ENCODE data around the gene ALPI. TPM values are rescaled to one million over a fixed set of nuclear protein-coding genes. Genes with fewer than 3 reads are reported as not detected.
A peak's percentile ranks its signal among the peaks of the same experiment; 100 is the strongest.
"Not testable (repeated sequence)": the region's sequence is repeated elsewhere in the genome, so short reads cannot be mapped to it uniquely, and the experiment has no call there.

Gene ALPI
- total RNA-seq, 4 donors from 2014 or later: 0.17 TPM; not detected in 3

- WGBS: no CpG with 5 or more reads among the region's 5 CpGs
- no peaks in the 10 kb centered on the region for H3K9me3 ChIP-seq
- H3K36me3 ChIP-seq: no peaks in the 10 kb centered on the region
- H3K4me1 ChIP-seq: no peaks in the 10 kb centered on the region
- no peak for DNase-seq (ENCODE audit: extremely low spot score)
- intact Hi-C loops (cut with DNase I): loop anchor here (2.0 to 5.0 kb wide), 3 partner anchors 83 to 532 kb away; no protein-coding TSS in a partner anchor
- no peak overlapping the region for H3K27ac ChIP-seq (replicated peaks in 1 of 4)
- peaks cover 0 to 14% (median 0%) of the 10 kb centered on the region in 4 donors for H3K27me3 ChIP-seq
- no peak for TF ChIP-seq POLR2AphosphoS5 (IDR thresholded peaks at IDR 0.05)
- TF ChIP-seq CTCF (IDR thresholded peaks at IDR 0.05): peak in 2 of 3 experiments; percentile 27 to 45
- no peak overlapping the region for H3K4me3 ChIP-seq
These were observed 16.2 kb upstream of the ALPI start for GRCh38 chr2:232439758-232440135.

- peaks cover 0 to 18% (median 0%) of the 10 kb centered on the region in 4 donors for H3K27me3 ChIP-seq
- intact Hi-C loops (cut with DNase I): loop anchor here (2.0 kb wide), 1 partner anchor 82 kb away; no protein-coding TSS in a partner anchor
- not testable (repeated sequence) for H3K4me1 ChIP-seq; H3K9me3 ChIP-seq; H3K4me3 ChIP-seq; H3K27ac ChIP-seq (replicated peaks in 1 of 4); H3K36me3 ChIP-seq
- WGBS: 31% methylated on average over 7 of the region's 16 CpGs
- DNase-seq (ENCODE audit: extremely low spot score): peak; percentile 95
- TF ChIP-seq CTCF (IDR thresholded peaks at IDR 0.05): peak; percentile 78 to 95 (median 82)
These were observed 15.5 kb upstream of the ALPI start for GRCh38 chr2:232440220-232441018.

GRCh38 chr2:232441147-232441651, 14.8 kb upstream of the ALPI start:
- DNase-seq (ENCODE audit: extremely low spot score): no peak
- H3K9me3 ChIP-seq: no peaks in the 10 kb centered on the region
- WGBS: 79% methylated on average over 12 of the region's 12 CpGs
- H3K27ac ChIP-seq (replicated peaks in 1 of 4): no peak overlapping the region
- no peak for TF ChIP-seq POLR2A (IDR thresholded peaks at IDR 0.05; ENCODE audit: low read depth)
- no peak for TF ChIP-seq EP300 (IDR thresholded peaks at IDR 0.05)
- no peak for TF ChIP-seq CTCF (IDR thresholded peaks at IDR 0.05)
- no peak for TF ChIP-seq POLR2AphosphoS5 (IDR thresholded peaks at IDR 0.05)
- peaks cover 0 to 18% (median 0%) of the 10 kb centered on the region in 4 donors for H3K27me3 ChIP-seq
- H3K4me3 ChIP-seq: no peak overlapping the region
- intact Hi-C loops (cut with DNase I): loop anchor here (2.0 kb wide), 1 partner anchor 82 kb away; no protein-coding TSS in a partner anchor
- no peaks in the 10 kb centered on the region for H3K36me3 ChIP-seq
- H3K4me1 ChIP-seq: no peaks in the 10 kb centered on the region

GRCh38 chr2:232441922-232442321, 14.0 kb upstream of the ALPI start:
- not testable (repeated sequence) for DNase-seq (ENCODE audit: extremely low spot score); H3K27ac ChIP-seq (replicated peaks in 1 of 4); H3K4me1 ChIP-seq; H3K9me3 ChIP-seq; H3K36me3 ChIP-seq; H3K4me3 ChIP-seq
- peaks cover 0 to 18% (median 0%) of the 10 kb centered on the region in 4 donors for H3K27me3 ChIP-seq
- intact Hi-C loops (cut with DNase I): loop anchor here (2.0 kb wide), 1 partner anchor 81 kb away; no protein-coding TSS in a partner anchor
- no CpG with 5 or more reads among the region's 10 CpGs for WGBS

- DNase-seq (ENCODE audit: extremely low spot score): not testable (repeated sequence)
- WGBS: 42% methylated on average over 3 of the region's 13 CpGs
These were observed 13.5 kb upstream of the ALPI start for GRCh38 chr2:232442431-232442830.

GRCh38 chr2:232443047-232443446, 12.9 kb upstream of the ALPI start:
- DNase-seq (ENCODE audit: extremely low spot score); H3K27ac ChIP-seq (replicated peaks in 1 of 4); H3K9me3 ChIP-seq; H3K4me1 ChIP-seq; H3K4me3 ChIP-seq; H3K36me3 ChIP-seq; intact Hi-C loops (cut with DNase I): not testable (repeated sequence)
- WGBS: no CpG with 5 or more reads among the region's 13 CpGs
- peaks cover 0 to 24% (median 0%) of the 10 kb centered on the region in 4 donors for H3K27me3 ChIP-seq

More at GRCh38 chr2:232442431-232442830, 13.5 kb upstream of the ALPI start:
- peaks cover 0 to 18% (median 0%) of the 10 kb centered on the region in 4 donors for H3K27me3 ChIP-seq
- H3K4me1 ChIP-seq; H3K4me3 ChIP-seq; H3K36me3 ChIP-seq; H3K9me3 ChIP-seq; intact Hi-C loops (cut with DNase I); H3K27ac ChIP-seq (replicated peaks in 1 of 4): not testable (repeated sequence)

GRCh38 chr2:232443669-232444408, 12.1 kb upstream of the ALPI start:
- 82% methylated on average over 6 of the region's 21 CpGs for WGBS
- H3K4me3 ChIP-seq; intact Hi-C loops (cut with DNase I); H3K4me1 ChIP-seq; H3K9me3 ChIP-seq; H3K27ac ChIP-seq (replicated peaks in 1 of 4); DNase-seq (ENCODE audit: extremely low spot score); H3K36me3 ChIP-seq: not testable (repeated sequence)
- peaks cover 0 to 24% (median 0%) of the 10 kb centered on the region in 4 donors for H3K27me3 ChIP-seq

Data from esophagus muscularis mucosa (tissue), 4 donors.